Fibroblast of lung (primary cell): ENCODE data around the gene ZNF423.

Experiments
- CTCF ChIP-seq, 2 donors: IDR thresholded peaks in 1 of 2; conservative IDR thresholded peaks in 1 of 2; 1 replicate in 1 of 2; 2 replicates in 1 of 2; pipeline ENCODE4 v1.5.1; 2011 to 2012; ENCODE audit warnings: low read length in 2 of 2, control low read depth in 1 of 2, inconsistent platforms in 1 of 2, low read depth in 1 of 2, mild to moderate bottlenecking in 1 of 2
- EZH2 ChIP-seq: IDR thresholded peaks from 2 replicates; pipeline ENCODE4 v1.5.1; 2012; ENCODE audit warnings: low read length, control low read depth, mild to moderate bottlenecking; ENCODE audit errors: missing control alignments

DNA sequence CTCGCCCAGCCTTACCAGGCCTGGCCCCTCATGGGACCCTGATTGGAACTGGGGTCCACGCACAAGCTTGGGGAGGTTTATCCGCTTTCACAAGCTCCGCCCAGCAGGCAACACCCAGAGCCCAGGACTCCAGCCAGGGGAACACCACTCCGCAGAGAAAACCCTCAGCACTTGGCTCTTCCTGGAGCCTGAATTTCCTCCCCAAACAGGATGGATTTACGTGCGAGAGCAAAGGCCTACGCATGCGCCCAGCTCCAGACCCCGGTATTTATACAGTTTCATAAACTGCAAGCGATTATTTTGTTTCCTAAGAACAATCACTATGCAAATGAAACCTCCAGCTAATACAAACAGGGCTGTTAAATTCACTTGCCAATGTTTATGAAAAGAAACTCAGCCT, 22.8 kb downstream of the ZNF423 start:
- no peak for TF ChIP-seq CTCF (conservative IDR thresholded peaks at IDR 0.05 in 1 of 2, IDR thresholded peaks at IDR 0.05 in 1 of 2; ENCODE audit: low read depth in 1 of 2, low read length in 2 of 2)
- no peak for TF ChIP-seq EZH2
